Fibroblast of skin of left biceps (primary cell): ENCODE measurements around the gene PAPPA.

Experiments used
- DNase-seq, 2 experiments: peaks; one replicate each; pipeline ENCODE4 v3.0.0-alpha.2; 2013; ENCODE audit warnings: low read depth in 2 of 2

Gene PAPPA

GRCh38 chr9:116153765-116154333 lies at the start of gene PAPPA:
TSS of gene PAPPA (plus strand) at chr9:116153791. CDS start at chr9:116154173, 382 bp downstream.
- DNase-seq: no peak

GRCh38 chr9:116103976-116104820 lies 49.4 kb upstream of the PAPPA start:
- DNase-seq: peak in 1 of 2 experiments; percentile 42

- no peak for DNase-seq
Measured at GRCh38 chr9:116112236-116112635, 41.4 kb upstream of the PAPPA start.

- peak; percentile 91 to 92 for DNase-seq
Measured at GRCh38 chr9:116115761-116116353, 37.7 kb upstream of the PAPPA start.

- DNase-seq: no peak
Measured at GRCh38 chr9:116116393-116116792, 37.2 kb upstream of the PAPPA start.

- DNase-seq: no peak
Measured at GRCh38 chr9:116123171-116123570, 30.4 kb upstream of the PAPPA start.

GRCh38 chr9:116124472-116125040 lies 29.0 kb upstream of the PAPPA start:
- peak in 1 of 2 experiments; percentile 72 for DNase-seq

GRCh38 chr9:116133163-116133562 lies 20.4 kb upstream of the PAPPA start:
- no peak for DNase-seq

GRCh38 chr9:116134975-116135374 lies 18.6 kb upstream of the PAPPA start:
- no peak for DNase-seq

- DNase-seq: no peak
Measured at GRCh38 chr9:116137010-116137409, 16.6 kb upstream of the PAPPA start.

GRCh38 chr9:116137581-116137980 lies 16.0 kb upstream of the PAPPA start:
- no peak for DNase-seq

GRCh38 chr9:116141864-116142561 lies 11.6 kb upstream of the PAPPA start:
- peak; percentile 68 to 77 for DNase-seq

- DNase-seq: no peak
Measured at GRCh38 chr9:116142706-116143492, 10.7 kb upstream of the PAPPA start.

GRCh38 chr9:116144038-116144437 lies 9.6 kb upstream of the PAPPA start:
- no peak for DNase-seq

- no peak for DNase-seq
Measured at GRCh38 chr9:116144555-116144954, 9.0 kb upstream of the PAPPA start.

GRCh38 chr9:116145036-116145435 lies 8.6 kb upstream of the PAPPA start:
- no peak for DNase-seq

GRCh38 chr9:116147821-116148220 lies 5.8 kb upstream of the PAPPA start:
- DNase-seq: no peak

- DNase-seq: no peak
Measured at GRCh38 chr9:116149844-116150243, 3.7 kb upstream of the PAPPA start.

GRCh38 chr9:116151199-116151598 lies 2.4 kb upstream of the PAPPA start:
- no peak for DNase-seq

- peak; percentile 92 for DNase-seq
Measured at GRCh38 chr9:116151966-116152381, 1.6 kb upstream of the PAPPA start.

GRCh38 chr9:116152390-116152789 lies 1.2 kb upstream of the PAPPA start:
- DNase-seq: no peak
